Measurements from ENCODE around the gene SLC26A11. TPM values are rescaled to one million over a fixed set of nuclear protein-coding genes. Genes with fewer than 3 reads are reported as not detected.

Gene SLC26A11
- total and polyA plus RNA-seq, 7 experiments from 2014 or later = 3.7 to 87.5 (median 63.0) TPM

GRCh38 chr17:80223838-80224497 lies 3.7 kb downstream of the SLC26A11 start:
- intact Hi-C loops (cut with micrococcal nuclease) = no loop called here
- Mint-ChIP-seq H3K9me3 (peaks cover 0 to 2% (median 0%) of the 10 kb centered on the region in 11 donors), H3K36me3 (peaks cover 0 to 13% (median 4%) of the 10 kb centered on the region in 5 donors), H3K27me3 (peaks cover 0 to 3% (median 0%) of the 10 kb centered on the region in 5 donors), H3K4me1 (peaks cover 7 to 27% (median 17%) of the 10 kb centered on the region in 7 donors), H3K27ac (peak overlapping the region in 2 of 9 donors; percentile 7 to 20), H3K4me3 (no peak overlapping the region)
- ATAC-seq = no peak
- ChIA-PET CTCF (no interaction called here), POLR2A (no interaction called here)
- H3K27ac ChIP-seq (ENCODE audit: low read depth, low read length) = no peak overlapping the region
- H3K36me3 ChIP-seq (ENCODE audit: control insufficient read depth in 2 of 3, insufficient read depth in 3 of 3, low read length in 3 of 3) = peaks cover 0 to 31% (median 0%) of the 10 kb centered on the region in 3 experiments
- peaks cover 4 to 10% of the 10 kb centered on the region in 2 donors for H3K4me1 ChIP-seq (ENCODE audit: control insufficient read depth in 2 of 2, insufficient read depth in 2 of 2, low read length in 2 of 2)
- no peak for DNase-seq
- H3K9me3 ChIP-seq (ENCODE audit: control insufficient read depth in 2 of 3, low read length in 3 of 3) = no peaks in the 10 kb centered on the region
- H3K27me3 ChIP-seq (ENCODE audit: control insufficient read depth in 2 of 2, insufficient read depth in 2 of 2, low read length in 2 of 2) = no peaks in the 10 kb centered on the region
- no peak overlapping the region for H3K4me3 ChIP-seq (ENCODE audit: low read length)

- Mint-ChIP-seq H3K27me3 (peaks cover 0 to 3% (median 0%) of the 10 kb centered on the region in 5 donors), H3K27ac (no peak overlapping the region), H3K36me3 (peaks cover 0 to 18% (median 0%) of the 10 kb centered on the region in 5 donors), H3K9me3 (peaks cover 0 to 2% (median 0%) of the 10 kb centered on the region in 11 donors), H3K4me1 (peaks cover 3 to 20% (median 17%) of the 10 kb centered on the region in 7 donors), H3K4me3 (no peak overlapping the region)
- Histone ChIP-seq H3K4me3 (ENCODE audit: low read length) (no peak overlapping the region), H3K9me3 (ENCODE audit: control insufficient read depth in 2 of 3, low read length in 3 of 3) (no peaks in the 10 kb centered on the region), H3K4me1 (ENCODE audit: control insufficient read depth in 2 of 2, insufficient read depth in 2 of 2, low read length in 2 of 2) (peaks cover 0 to 4% of the 10 kb centered on the region in 2 donors), H3K27ac (ENCODE audit: low read depth, low read length) (no peak overlapping the region), H3K27me3 (ENCODE audit: control insufficient read depth in 2 of 2, insufficient read depth in 2 of 2, low read length in 2 of 2) (no peaks in the 10 kb centered on the region), H3K36me3 (ENCODE audit: control insufficient read depth in 2 of 3, insufficient read depth in 3 of 3, low read length in 3 of 3) (peaks cover 0 to 32% (median 0%) of the 10 kb centered on the region in 3 experiments)
- DNase-seq (no peak), ATAC-seq (no peak)
- POLR2A ChIA-PET = no interaction called here
- CTCF ChIA-PET = no interaction called here
- intact Hi-C loops (cut with micrococcal nuclease) = no loop called here
Measured at GRCh38 chr17:80224683-80225082, 4.5 kb downstream of the SLC26A11 start.

GRCh38 chr17:80225230-80225629 lies 5.0 kb downstream of the SLC26A11 start:
- POLR2A ChIA-PET = no interaction called here
- Histone ChIP-seq H3K4me3 (ENCODE audit: low read length) (no peak overlapping the region), H3K36me3 (ENCODE audit: control insufficient read depth in 2 of 3, insufficient read depth in 3 of 3, low read length in 3 of 3) (peaks cover 0 to 28% (median 0%) of the 10 kb centered on the region in 3 experiments), H3K9me3 (ENCODE audit: control insufficient read depth in 2 of 3, low read length in 3 of 3) (no peaks in the 10 kb centered on the region), H3K27ac (ENCODE audit: low read depth, low read length) (no peak overlapping the region), H3K4me1 (ENCODE audit: control insufficient read depth in 2 of 2, insufficient read depth in 2 of 2, low read length in 2 of 2) (peaks cover 0 to 4% of the 10 kb centered on the region in 2 donors), H3K27me3 (ENCODE audit: control insufficient read depth in 2 of 2, insufficient read depth in 2 of 2, low read length in 2 of 2) (no peaks in the 10 kb centered on the region)
- intact Hi-C loops (cut with micrococcal nuclease) = no loop called here
- H3K27ac Mint-ChIP-seq = no peak overlapping the region
- CTCF ChIA-PET = no interaction called here
- DNase-seq (no peak), ATAC-seq (no peak)
- peaks cover 0 to 21% (median 3%) of the 10 kb centered on the region in 5 donors for H3K36me3 Mint-ChIP-seq
- H3K4me3 Mint-ChIP-seq = no peak overlapping the region
- peaks cover 2 to 20% (median 17%) of the 10 kb centered on the region in 7 donors for H3K4me1 Mint-ChIP-seq
- peaks cover 0 to 3% (median 0%) of the 10 kb centered on the region in 5 donors for H3K27me3 Mint-ChIP-seq
- H3K9me3 Mint-ChIP-seq = peaks cover 0 to 2% (median 0%) of the 10 kb centered on the region in 11 donors

GRCh38 chr17:80227156-80227555 lies 6.9 kb downstream of the SLC26A11 start:
- Mint-ChIP-seq H3K4me3 (no peak overlapping the region), H3K27ac (peak overlapping the region in 1 of 9 donors; percentile 5), H3K4me1 (peaks cover 0 to 17% (median 13%) of the 10 kb centered on the region in 7 donors), H3K36me3 (peaks cover 4 to 37% (median 19%) of the 10 kb centered on the region in 5 donors), H3K27me3 (no peaks in the 10 kb centered on the region), H3K9me3 (peaks cover 0 to 12% (median 6%) of the 10 kb centered on the region in 11 donors)
- intact Hi-C loops (cut with micrococcal nuclease) = no loop called here
- no peak for ATAC-seq
- Histone ChIP-seq H3K4me1 (ENCODE audit: control insufficient read depth in 2 of 2, insufficient read depth in 2 of 2, low read length in 2 of 2) (no peaks in the 10 kb centered on the region), H3K27ac (ENCODE audit: low read depth, low read length) (no peak overlapping the region), H3K36me3 (ENCODE audit: control insufficient read depth in 2 of 3, insufficient read depth in 3 of 3, low read length in 3 of 3) (peaks cover 0 to 32% (median 0%) of the 10 kb centered on the region in 3 experiments), H3K4me3 (ENCODE audit: low read length) (no peak overlapping the region), H3K9me3 (ENCODE audit: control insufficient read depth in 2 of 3, low read length in 3 of 3) (peaks cover 0 to 1% (median 0%) of the 10 kb centered on the region in 3 experiments), H3K27me3 (ENCODE audit: control insufficient read depth in 2 of 2, insufficient read depth in 2 of 2, low read length in 2 of 2) (no peaks in the 10 kb centered on the region)
- ChIA-PET CTCF (no interaction called here), POLR2A (no interaction called here)
- no peak for DNase-seq

- no peak overlapping the region for H3K27ac ChIP-seq (ENCODE audit: low read depth, low read length)
- ChIA-PET POLR2A (no interaction called here), CTCF (no interaction called here)
- peaks cover 0 to 37% (median 0%) of the 10 kb centered on the region in 3 experiments for H3K36me3 ChIP-seq (ENCODE audit: control insufficient read depth in 2 of 3, insufficient read depth in 3 of 3, low read length in 3 of 3)
- no peak overlapping the region for H3K4me3 ChIP-seq (ENCODE audit: low read length)
- Mint-ChIP-seq H3K27me3 (no peaks in the 10 kb centered on the region), H3K4me1 (peaks cover 0 to 17% (median 9%) of the 10 kb centered on the region in 7 donors), H3K36me3 (peaks cover 7 to 40% (median 23%) of the 10 kb centered on the region in 5 donors), H3K9me3 (peaks cover 0 to 17% (median 8%) of the 10 kb centered on the region in 11 donors), H3K27ac (no peak overlapping the region), H3K4me3 (no peak overlapping the region)
- ATAC-seq (no peak), DNase-seq (no peak)
- no peaks in the 10 kb centered on the region for H3K27me3 ChIP-seq (ENCODE audit: control insufficient read depth in 2 of 2, insufficient read depth in 2 of 2, low read length in 2 of 2)
- no peaks in the 10 kb centered on the region for H3K4me1 ChIP-seq (ENCODE audit: control insufficient read depth in 2 of 2, insufficient read depth in 2 of 2, low read length in 2 of 2)
- H3K9me3 ChIP-seq (ENCODE audit: control insufficient read depth in 2 of 3, low read length in 3 of 3) = peaks cover 0 to 6% (median 0%) of the 10 kb centered on the region in 3 experiments
- intact Hi-C loops (cut with micrococcal nuclease) = no loop called here
Measured at GRCh38 chr17:80227666-80228065, 7.4 kb downstream of the SLC26A11 start.

- Histone ChIP-seq H3K9me3 (ENCODE audit: control insufficient read depth in 2 of 3, low read length in 3 of 3) (peaks cover 0 to 15% (median 0%) of the 10 kb centered on the region in 3 experiments), H3K36me3 (ENCODE audit: control insufficient read depth in 2 of 3, insufficient read depth in 3 of 3, low read length in 3 of 3) (peaks cover 0 to 39% (median 0%) of the 10 kb centered on the region in 3 experiments), H3K4me3 (ENCODE audit: low read length) (no peak overlapping the region), H3K4me1 (ENCODE audit: control insufficient read depth in 2 of 2, insufficient read depth in 2 of 2, low read length in 2 of 2) (no peaks in the 10 kb centered on the region), H3K27ac (ENCODE audit: low read depth, low read length) (no peak overlapping the region), H3K27me3 (ENCODE audit: control insufficient read depth in 2 of 2, insufficient read depth in 2 of 2, low read length in 2 of 2) (no peaks in the 10 kb centered on the region)
- no peak overlapping the region for H3K4me3 Mint-ChIP-seq
- H3K36me3 Mint-ChIP-seq = peaks cover 12 to 45% (median 29%) of the 10 kb centered on the region in 5 donors
- ChIA-PET POLR2A (interaction anchor here (0.7 kb wide), 1 partner anchor 200 kb away, joined by 3 read pairs; no protein-coding TSS in a partner anchor), CTCF (no interaction called here)
- intact Hi-C loops (cut with micrococcal nuclease) = no loop called here
- H3K27me3 Mint-ChIP-seq = no peaks in the 10 kb centered on the region
- no peak for DNase-seq
- peaks cover 0 to 10% (median 1%) of the 10 kb centered on the region in 7 donors for H3K4me1 Mint-ChIP-seq
- ATAC-seq = no peak
- peaks cover 0 to 24% (median 14%) of the 10 kb centered on the region in 11 donors for H3K9me3 Mint-ChIP-seq
- no peak overlapping the region for H3K27ac Mint-ChIP-seq
Measured at GRCh38 chr17:80228477-80228876, 8.2 kb downstream of the SLC26A11 start.
